Measurements from ENCODE around the gene UROD. TPM values are rescaled to one million over a fixed set of nuclear protein-coding genes. Genes with fewer than 3 reads are reported as not detected.
"Not testable (repeated sequence)": the region's sequence is repeated elsewhere in the genome, so short reads cannot be mapped to it uniquely, and the experiment has no call there.

UROD gene
- total RNA-seq: 71.1 and 75.2 TPM in 2 replicates

- intact Hi-C loops (cut with micrococcal nuclease): loop anchor here (1.0 to 10.0 kb wide), 20 partner anchors 26 to 1183 kb away; partner anchors contain the start of genes AKR1A1, ARMH1, CCDC163 and EIF2B3
These were observed at the start of gene UROD for GRCh38 chr1:45011837-45012638. TSS of gene UROD (plus strand) at chr1:45012254. CDS start at chr1:45012266, 12 bp downstream.

GRCh38 chr1:44962729-44963128 lies 49.3 kb upstream of the UROD start:
- intact Hi-C loops (cut with micrococcal nuclease): no loop called here

DNA sequence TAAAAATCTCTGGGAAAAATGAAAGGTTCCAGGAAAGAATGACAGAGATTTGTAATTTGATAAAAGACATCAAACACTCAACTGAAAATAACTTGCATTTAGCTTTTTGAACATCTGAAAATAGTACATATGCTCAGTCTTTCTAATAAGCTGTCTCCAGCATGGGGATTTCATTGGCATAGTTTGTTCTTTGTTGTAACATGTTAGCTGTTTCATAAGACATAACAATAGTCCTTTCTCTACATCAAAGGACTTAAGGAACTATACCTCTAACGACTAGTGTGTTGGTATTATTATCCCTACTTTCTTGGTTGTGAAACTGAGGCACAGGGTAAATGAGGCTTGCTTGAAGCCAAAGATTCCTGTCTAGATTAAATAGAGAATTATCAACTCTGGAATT lies 47.7 kb upstream of the UROD start:
- intact Hi-C loops (cut with micrococcal nuclease): no loop called here

DNA sequence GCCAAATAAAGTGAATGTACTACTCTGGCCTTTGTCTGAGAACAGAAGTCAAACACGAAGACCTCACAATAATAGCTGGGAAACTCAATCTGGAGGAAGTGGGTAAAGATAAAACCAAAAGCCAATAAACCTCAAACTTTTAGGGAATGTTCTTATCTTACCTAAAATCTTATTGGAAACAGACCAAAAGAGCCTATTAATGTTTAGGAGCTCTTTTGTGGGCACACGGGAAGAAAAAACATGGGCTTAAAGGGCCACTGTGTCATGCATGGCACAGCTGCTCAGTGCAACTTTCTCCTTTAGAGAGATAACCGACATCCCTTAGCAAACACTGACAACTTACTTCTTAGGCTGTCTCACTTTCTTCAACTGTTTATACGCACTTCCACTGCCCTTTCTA lies 41.7 kb upstream of the UROD start:
- intact Hi-C loops (cut with micrococcal nuclease): no loop called here

- intact Hi-C loops (cut with micrococcal nuclease): no loop called here
These were observed 38.4 kb upstream of the UROD start for GRCh38 chr1:44973645-44974044.

DNA sequence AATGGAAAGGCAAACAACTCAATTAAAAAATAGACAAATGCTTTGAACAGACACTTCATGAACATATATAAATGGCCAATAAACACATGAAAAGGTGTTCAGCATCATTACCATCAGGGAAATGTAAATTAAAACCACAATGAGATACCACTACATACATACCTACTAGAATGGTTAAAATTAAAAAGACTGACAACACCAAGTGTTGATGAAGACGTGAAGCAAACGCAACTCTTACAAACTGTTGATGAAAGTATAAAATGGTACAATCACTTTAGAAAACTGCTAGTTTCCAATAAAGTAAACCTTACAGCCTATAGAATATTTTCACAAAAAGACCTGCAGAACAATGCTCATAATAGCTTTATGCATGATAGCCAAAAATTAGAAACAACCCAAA lies 35.8 kb upstream of the UROD start:
- intact Hi-C loops (cut with micrococcal nuclease): no loop called here

- intact Hi-C loops (cut with micrococcal nuclease): not testable (repeated sequence)
These were observed 34.7 kb upstream of the UROD start for GRCh38 chr1:44977372-44977771.

DNA sequence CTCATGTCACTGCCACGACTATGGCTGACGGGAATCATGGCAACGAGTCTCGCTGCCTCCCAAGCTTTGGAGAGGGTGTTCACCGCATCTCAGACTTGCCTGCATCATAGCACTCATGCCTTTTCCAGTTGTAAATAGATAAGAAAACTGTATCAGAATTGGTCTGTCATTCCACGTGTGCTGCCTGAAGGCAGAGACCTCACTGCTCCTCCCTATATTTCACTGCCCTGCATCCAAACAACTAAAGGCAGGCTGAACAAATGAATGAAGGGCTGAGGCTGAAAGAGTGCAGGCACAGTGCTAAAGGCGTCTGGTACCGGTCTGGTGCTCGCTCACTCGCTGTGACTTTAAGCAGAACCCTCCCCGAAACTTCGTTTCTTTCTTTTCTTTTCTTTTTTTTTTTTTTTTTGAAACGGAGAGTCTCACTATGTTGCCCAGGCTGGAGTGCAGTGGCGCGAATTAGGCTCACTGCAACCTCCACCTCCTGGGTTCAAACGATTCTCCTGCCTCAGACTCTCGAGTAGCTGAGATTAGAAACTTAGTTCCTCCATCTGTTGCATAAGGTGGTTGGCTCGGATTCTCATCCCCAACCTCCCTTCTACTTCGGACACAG lies 26.2 kb upstream of the UROD start:
- intact Hi-C loops (cut with micrococcal nuclease): loop anchor here (1.0 to 5.0 kb wide), 17 partner anchors 26 to 1261 kb away; partner anchors contain the start of genes ARMH1, CCDC163, GPBP1L1 and MMACHC

GRCh38 chr1:44988531-44989156 lies 23.4 kb upstream of the UROD start:
- intact Hi-C loops (cut with micrococcal nuclease): loop anchor here (5.0 kb wide), 1 partner anchor 356 kb away; no protein-coding TSS in a partner anchor

DNA sequence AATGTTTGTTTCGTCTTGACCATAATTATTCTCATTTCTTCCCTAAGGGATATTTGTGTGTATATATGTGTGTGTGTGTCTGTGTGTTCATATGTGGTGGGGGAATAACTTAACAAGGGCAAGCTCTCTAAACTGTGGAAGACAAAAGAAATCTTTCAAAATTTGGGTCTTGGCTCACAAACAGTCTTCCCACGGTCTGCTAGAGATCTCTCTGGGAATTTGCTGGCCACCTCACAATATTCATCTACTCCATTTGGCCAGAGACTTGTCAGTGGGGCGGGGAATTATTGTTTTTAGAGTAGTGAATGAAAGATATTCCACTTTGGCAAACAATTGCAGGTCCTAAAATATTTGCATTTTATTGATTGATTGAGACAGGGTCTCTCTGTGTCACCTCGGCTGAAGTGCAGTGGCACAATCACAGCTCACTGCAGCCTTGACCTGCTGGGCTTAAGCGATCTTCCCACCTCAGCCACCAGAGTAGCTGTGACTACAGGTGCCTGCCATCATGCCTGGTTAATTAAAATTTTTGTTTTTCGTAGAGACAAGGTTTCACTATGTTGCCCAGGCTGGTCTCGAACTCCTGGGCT lies 17.6 kb upstream of the UROD start:
- intact Hi-C loops (cut with micrococcal nuclease): no loop called here

- intact Hi-C loops (cut with micrococcal nuclease): no loop called here
These were observed 16.4 kb upstream of the UROD start for GRCh38 chr1:44995467-44996238.

- intact Hi-C loops (cut with micrococcal nuclease): no loop called here
These were observed 12.8 kb upstream of the UROD start for GRCh38 chr1:44999232-44999631.

DNA sequence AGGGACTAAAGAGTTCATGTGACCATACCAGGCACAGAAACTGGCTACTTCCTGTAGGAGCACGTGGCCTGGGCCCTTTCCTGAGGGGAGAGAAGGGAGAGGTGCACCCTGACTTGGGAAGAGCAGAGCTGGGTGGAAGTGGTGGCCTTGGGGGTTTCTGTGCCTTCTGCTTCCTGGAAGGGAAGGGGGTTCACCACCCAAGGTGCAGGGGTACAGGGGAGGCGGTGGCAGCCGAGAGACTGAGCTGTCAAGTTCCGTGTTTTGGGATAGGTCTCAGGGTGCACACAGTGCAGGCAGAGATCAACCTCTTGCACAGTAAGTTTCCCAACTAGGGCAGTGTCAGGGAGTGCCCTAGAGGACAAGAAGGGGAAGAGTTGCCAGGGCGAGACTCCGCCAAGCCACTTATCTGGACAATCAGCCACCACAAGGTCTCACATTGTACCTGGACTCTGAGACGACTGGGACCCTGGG lies 11.0 kb upstream of the UROD start:
- intact Hi-C loops (cut with micrococcal nuclease): no loop called here

GRCh38 chr1:45001576-45001975 lies 10.5 kb upstream of the UROD start:
- intact Hi-C loops (cut with micrococcal nuclease): not testable (repeated sequence)

- intact Hi-C loops (cut with micrococcal nuclease): no loop called here
These were observed 9.1 kb upstream of the UROD start for GRCh38 chr1:45002650-45003645.

DNA sequence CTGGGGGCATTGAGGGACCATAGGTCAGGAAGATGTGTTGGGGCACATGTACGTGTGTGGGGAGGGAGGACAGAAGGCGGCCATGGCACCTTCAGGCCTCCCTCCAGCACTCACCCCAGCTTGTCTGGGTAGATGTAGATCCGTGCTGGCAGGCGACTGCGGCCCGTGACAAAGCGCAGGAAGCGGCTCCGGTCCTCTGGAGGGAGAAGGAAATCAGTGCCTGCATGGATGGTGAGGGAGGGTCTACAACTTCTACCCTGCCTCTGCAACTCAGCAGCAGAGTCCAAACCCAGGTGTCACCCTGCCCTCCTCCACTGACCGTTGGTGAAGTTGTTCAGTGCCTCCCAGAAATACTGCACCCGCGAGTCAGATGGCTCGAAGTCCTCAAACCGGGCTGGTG lies 8.3 kb upstream of the UROD start:
- intact Hi-C loops (cut with micrococcal nuclease): no loop called here

GRCh38 chr1:45004281-45004920 lies 7.7 kb upstream of the UROD start:
- intact Hi-C loops (cut with micrococcal nuclease): no loop called here

DNA sequence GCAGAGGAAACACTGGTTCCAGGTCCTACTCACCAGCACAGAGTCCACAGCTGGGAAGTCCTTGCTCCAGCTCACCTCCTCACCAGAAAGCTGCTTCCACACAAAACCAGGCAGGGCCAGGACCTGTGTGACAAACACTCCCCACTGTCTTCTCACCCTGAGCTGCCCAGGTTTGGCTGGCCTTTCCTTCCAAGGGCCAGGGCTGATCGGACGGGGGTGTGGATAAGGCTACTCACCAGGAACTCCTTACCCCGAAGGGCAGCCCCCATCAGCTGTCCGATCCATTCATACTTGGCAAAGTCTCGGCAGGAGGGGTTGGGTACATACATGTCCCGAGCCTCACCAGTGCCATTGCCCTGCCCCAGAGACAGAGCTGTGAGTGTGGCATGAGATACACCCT lies 6.3 kb upstream of the UROD start:
- intact Hi-C loops (cut with micrococcal nuclease): no loop called here

DNA sequence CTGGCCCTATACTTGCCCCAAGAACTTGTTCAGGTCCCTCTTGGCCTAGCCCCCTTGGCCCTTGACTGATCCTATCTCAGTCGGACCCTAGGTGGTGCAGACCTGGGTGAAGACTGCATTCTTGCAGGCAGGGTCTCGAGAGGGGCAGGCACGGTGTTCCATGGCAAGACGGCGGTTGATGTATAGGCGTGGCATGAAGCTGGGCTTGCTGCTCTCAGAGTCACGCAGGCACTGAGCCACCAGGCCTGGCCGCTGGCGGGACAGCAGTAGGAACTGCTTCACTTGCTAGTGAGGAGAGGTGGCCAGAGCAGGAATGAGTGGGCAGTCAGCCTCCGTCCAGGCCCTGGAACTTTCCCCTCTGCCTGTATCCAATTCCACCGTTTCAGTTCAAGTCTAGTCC lies 4.7 kb upstream of the UROD start:
- intact Hi-C loops (cut with micrococcal nuclease): no loop called here

Data from T-helper 1 cell treated with Interleukin-12 subunit alpha and Interleukin-12 subunit beta and Interleukin-4 antibody, amounts not matched to agents 30 ng/mL and 1 ng/mL, for 36 hours (primary cell).